Esophagus squamous epithelium (tissue), 5 donors: ENCODE measurements around the gene OPTN. TPM values are rescaled to one million over a fixed set of nuclear protein-coding genes. Genes with fewer than 3 reads are reported as not detected.

Experiments
- DNase-seq: peaks from one replicate; lab custom pipeline; 2025; lab: John Stamatoyannopoulos, UW
- H3K27ac ChIP-seq, 4 donors: fragments of 200-600 bp; sonication (generic); one replicate each; pipeline ENCODE4 v1.5.1; 2016 to 2019; ENCODE audit warnings: mild to moderate bottlenecking in 1 of 4
- H3K27me3 ChIP-seq, 4 donors: fragments of 200-600 bp; sonication (generic); 1 replicate in 3 of 4; 2 replicates in 1 of 4; pipeline versions ENCODE4 v1.5.1 to v1.6.0; 2017 to 2021; ENCODE audit warnings: antibody characterized with exemption in 1 of 4
- H3K36me3 ChIP-seq, 3 donors: fragments of 200-600 bp; sonication (generic); one replicate each; pipeline ENCODE4 v1.5.1; 2016 to 2019
- H3K4me1 ChIP-seq, 3 donors: fragments of 200-600 bp; sonication (generic); one replicate each; pipeline ENCODE4 v1.5.1; 2017 to 2019
- H3K4me3 ChIP-seq, 4 donors: fragments of 200-600 bp; sonication (generic); 1 replicate in 3 of 4; 2 replicates in 1 of 4; pipeline ENCODE4 v1.5.1; 2016 to 2019; ENCODE audit warnings: mild to moderate bottlenecking in 2 of 4, moderate library complexity in 1 of 4
- H3K9me3 ChIP-seq, 3 donors: fragments of 200-600 bp; sonication (generic); one replicate each; pipeline ENCODE4 v1.5.1; 2016 to 2019
- CTCF ChIP-seq, 6 experiments: fragments of 450-650 bp in 4 of 6; fragments of 200-600 bp in 2 of 6; sonication (generic) in 2 of 6; IDR thresholded peaks; one replicate each; pipeline ENCODE4 v1.5.1; 2016 to 2019; ENCODE audit warnings: antibody characterized with exemption in 6 of 6, mild to moderate bottlenecking in 4 of 6, moderate library complexity in 4 of 6
- POLR2A ChIP-seq, 4 donors: fragments of 450-650 bp; IDR thresholded peaks; one replicate each; pipeline ENCODE4 v1.6.1; 2017; ENCODE audit warnings: antibody characterized with exemption in 4 of 4, mild to moderate bottlenecking in 4 of 4, moderate library complexity in 3 of 4
- WGBS, 2 donors: methylation state at CpG; one replicate each; pipeline ENCODE4 v1.1.5; 2018; 5-methylcytosine and 5-hydroxymethylcytosine counted together
- intact Hi-C: fragments of 100-400 bp; cut with DNase I; formaldehyde crosslinking; loops from one replicate; pipeline ENCODE4 v1.15.0; 2022
- total RNA-seq, 4 donors: library from RNA; depleted of rRNA; stranded (reverse); fragments of >200 nt; gene quantifications; one replicate each; pipeline ENCODE4 v1.1.0, GENCODE V29; 2016
- donor health status: DM: yes; HTN: yes; CAD: no.

The OPTN gene
- total RNA-seq, 4 donors from 2014 or later: 23.3 to 46.9 (median 33.6) TPM

GRCh38 chr10:13182424-13182823 lies 82.5 kb downstream of the OPTN start:
- H3K36me3 ChIP-seq: no peaks in the 10 kb centered on the region
- H3K9me3 ChIP-seq: no peaks in the 10 kb centered on the region
- intact Hi-C loops: no loop called here
- no peaks in the 10 kb centered on the region for H3K27me3 ChIP-seq
- no peak overlapping the region for H3K4me3 ChIP-seq
- H3K4me1 ChIP-seq: peaks cover 0 to 13% (median 0%) of the 10 kb centered on the region in 3 donors
- 85 to 100% methylated on average over 1 of the region's 1 CpG for WGBS, 2 donors
- H3K27ac ChIP-seq: no peak overlapping the region
- no peak for DNase-seq
- TF ChIP-seq CTCF (IDR thresholded peaks at IDR 0.05) (no peak), POLR2A (IDR thresholded peaks at IDR 0.05) (no peak)

- Histone ChIP-seq H3K36me3 (no peaks in the 10 kb centered on the region), H3K9me3 (no peaks in the 10 kb centered on the region), H3K27ac (no peak overlapping the region), H3K4me3 (no peak overlapping the region), H3K4me1 (peaks cover 0 to 13% (median 0%) of the 10 kb centered on the region in 3 donors), H3K27me3 (no peaks in the 10 kb centered on the region)
- intact Hi-C loops: no loop called here
- WGBS, 2 donors: 69 to 79% methylated on average over 5 of the region's 5 CpGs
- DNase-seq: no peak
- TF ChIP-seq CTCF (IDR thresholded peaks at IDR 0.05) (no peak), POLR2A (IDR thresholded peaks at IDR 0.05) (no peak)
These were observed 83.7 kb downstream of the OPTN start for GRCh38 chr10:13183625-13184024.

GRCh38 chr10:13184276-13184675 lies 84.3 kb downstream of the OPTN start:
- TF ChIP-seq POLR2A (IDR thresholded peaks at IDR 0.05) (no peak), CTCF (IDR thresholded peaks at IDR 0.05) (no peak)
- intact Hi-C loops: no loop called here
- no peaks in the 10 kb centered on the region for H3K9me3 ChIP-seq
- no peaks in the 10 kb centered on the region for H3K27me3 ChIP-seq
- H3K36me3 ChIP-seq: no peaks in the 10 kb centered on the region
- 75 to 80% methylated on average over 1 to 2 of the region's 2 CpGs for WGBS, 2 donors
- peak overlapping the region in 1 of 4 donors; percentile 25 for H3K27ac ChIP-seq
- no peak for DNase-seq
- H3K4me1 ChIP-seq: peaks cover 0 to 13% (median 0%) of the 10 kb centered on the region in 3 donors
- H3K4me3 ChIP-seq: no peak overlapping the region

GRCh38 chr10:13184730-13185514 lies 85.0 kb downstream of the OPTN start:
- TF ChIP-seq CTCF (IDR thresholded peaks at IDR 0.05): no peak
- no peak for TF ChIP-seq POLR2A (IDR thresholded peaks at IDR 0.05)
- Histone ChIP-seq H3K27me3 (no peaks in the 10 kb centered on the region), H3K4me1 (peaks cover 0 to 15% (median 0%) of the 10 kb centered on the region in 3 donors), H3K27ac (peak overlapping the region in 2 of 4 donors; percentile 19 to 26), H3K36me3 (no peaks in the 10 kb centered on the region), H3K9me3 (no peaks in the 10 kb centered on the region), H3K4me3 (no peak overlapping the region)
- WGBS, 2 donors: 34 to 50% methylated on average over 3 to 5 of the region's 5 CpGs
- DNase-seq: no peak
- intact Hi-C loops: no loop called here

GRCh38 chr10:13187135-13187534 lies 87.2 kb downstream of the OPTN start:
- Histone ChIP-seq H3K4me3 (no peak overlapping the region), H3K27me3 (no peaks in the 10 kb centered on the region), H3K4me1 (peaks cover 0 to 16% (median 0%) of the 10 kb centered on the region in 3 donors), H3K9me3 (no peaks in the 10 kb centered on the region), H3K27ac (no peak overlapping the region), H3K36me3 (no peaks in the 10 kb centered on the region)
- TF ChIP-seq POLR2A (IDR thresholded peaks at IDR 0.05) (no peak), CTCF (IDR thresholded peaks at IDR 0.05) (no peak)
- WGBS, 2 donors: 92 to 98% methylated on average over 3 of the region's 3 CpGs
- intact Hi-C loops: no loop called here
- DNase-seq: no peak
